ENCODE data around the gene SCAF8.

GRCh38 chr6:154731296-154732218, 1.7 kb upstream of the SCAF8 start:
- no peak for TF ChIP-seq EZH2 (IDR thresholded peaks at IDR 0.05; ENCODE audit: borderline replicate concordance, low read depth, low read length, poor library complexity, severe bottlenecking)
- no peak for TF ChIP-seq CTCF (conservative IDR thresholded peaks at IDR 0.05; ENCODE audit: low read depth, low read length)

All from A673 (cell line).